Liver (tissue), 9 donors: ENCODE data around the gene EXOSC6. TPM values are rescaled to one million over a fixed set of nuclear protein-coding genes. Genes with fewer than 3 reads are reported as not detected.
"Not testable (repeated sequence)": the region's sequence is repeated elsewhere in the genome, so short reads cannot be mapped to it uniquely, and the experiment has no call there.

ENCODE experiments used
- DNase-seq: peaks from one replicate; pipeline ENCODE4 v3.0.0-alpha.2; 2017; ENCODE audit warnings: low spot score
- H3K27ac ChIP-seq, 2 donors: one replicate each; pipeline ENCODE4 v1.7.0; 2013; ENCODE audit warnings: inconsistent platforms in 2 of 2, low read length in 2 of 2, control low read depth in 1 of 2, low read depth in 1 of 2, mild to moderate bottlenecking in 1 of 2
- H3K27me3 ChIP-seq, 4 donors: one replicate each; pipeline versions ENCODE4 v1.6.1 to v1.7.0; 2013; ENCODE audit warnings: low read length in 3 of 4, inconsistent platforms in 1 of 4, mild to moderate bottlenecking in 1 of 4, moderate library complexity in 1 of 4; ENCODE audit not compliant: control insufficient read depth in 4 of 4, insufficient read depth in 4 of 4
- H3K36me3 ChIP-seq, 4 donors: one replicate each; pipeline versions ENCODE4 v1.6.1 to v1.7.0; 2013; ENCODE audit warnings: low read length in 3 of 4, mild to moderate bottlenecking in 3 of 4, low read depth in 1 of 4, moderate library complexity in 1 of 4; ENCODE audit not compliant: control insufficient read depth in 4 of 4, insufficient read depth in 3 of 4
- H3K4me1 ChIP-seq, 4 donors: one replicate each; pipeline versions ENCODE4 v1.6.1 to v1.7.0; 2013; ENCODE audit warnings: low read length in 3 of 4, mild to moderate bottlenecking in 3 of 4, moderate library complexity in 1 of 4; ENCODE audit not compliant: control insufficient read depth in 4 of 4, insufficient read depth in 4 of 4
- H3K4me3 ChIP-seq, 3 donors: one replicate each; pipeline versions ENCODE4 v1.6.1 to v1.7.0; 2013; ENCODE audit warnings: low read length in 3 of 3, control low read depth in 1 of 3, low read depth in 1 of 3, mild to moderate bottlenecking in 1 of 3
- H3K9ac ChIP-seq, 2 donors: one replicate each; pipeline ENCODE4 v1.7.0; 2013; ENCODE audit warnings: low read length in 2 of 2, mild to moderate bottlenecking in 2 of 2, moderate library complexity in 2 of 2, control low read depth in 1 of 2, low read depth in 1 of 2
- H3K9me3 ChIP-seq, 4 donors: one replicate each; pipeline versions ENCODE4 v1.6.1 to v1.7.0; 2013; ENCODE audit warnings: low read length in 3 of 4; ENCODE audit not compliant: control insufficient read depth in 4 of 4
- WGBS: extraction: QIAGEN DNeasy Blood & Tissue Kit; methylation state at CpG from one replicate; pipeline ENCODE4 v1.1.7; 2013; 5-methylcytosine and 5-hydroxymethylcytosine counted together
- polyA plus RNA-seq, 2 donors: library from polyadenylated mRNA; stranded (reverse) in 1 of 2; unstranded in 1 of 2; fragments of 200-250 nt in 1 of 2; fragments of >200 nt in 1 of 2; fragmentation: Nextera tagmentation in 1 of 2; extraction: Ambion mirVana in 1 of 2; gene quantifications; one replicate each; pipeline versions ENCODE4 v1.2.1 to v1.2.3, GENCODE V29; 2013 to 2015
- total RNA-seq, 2 donors: library from RNA; depleted of rRNA; stranded (reverse); fragments of >200 nt; gene quantifications; one replicate each; pipeline ENCODE4 v1.2.3, GENCODE V29; 2014
- donor health status: healthy.
- donor health status: healthy.
- donor health status: healthy.
- donor health status: healthy.
- donor health status: healthy.

Gene EXOSC6
- total and polyA plus RNA-seq, 4 donors: 3.7 to 16.4 (median 9.0) TPM

DNA sequence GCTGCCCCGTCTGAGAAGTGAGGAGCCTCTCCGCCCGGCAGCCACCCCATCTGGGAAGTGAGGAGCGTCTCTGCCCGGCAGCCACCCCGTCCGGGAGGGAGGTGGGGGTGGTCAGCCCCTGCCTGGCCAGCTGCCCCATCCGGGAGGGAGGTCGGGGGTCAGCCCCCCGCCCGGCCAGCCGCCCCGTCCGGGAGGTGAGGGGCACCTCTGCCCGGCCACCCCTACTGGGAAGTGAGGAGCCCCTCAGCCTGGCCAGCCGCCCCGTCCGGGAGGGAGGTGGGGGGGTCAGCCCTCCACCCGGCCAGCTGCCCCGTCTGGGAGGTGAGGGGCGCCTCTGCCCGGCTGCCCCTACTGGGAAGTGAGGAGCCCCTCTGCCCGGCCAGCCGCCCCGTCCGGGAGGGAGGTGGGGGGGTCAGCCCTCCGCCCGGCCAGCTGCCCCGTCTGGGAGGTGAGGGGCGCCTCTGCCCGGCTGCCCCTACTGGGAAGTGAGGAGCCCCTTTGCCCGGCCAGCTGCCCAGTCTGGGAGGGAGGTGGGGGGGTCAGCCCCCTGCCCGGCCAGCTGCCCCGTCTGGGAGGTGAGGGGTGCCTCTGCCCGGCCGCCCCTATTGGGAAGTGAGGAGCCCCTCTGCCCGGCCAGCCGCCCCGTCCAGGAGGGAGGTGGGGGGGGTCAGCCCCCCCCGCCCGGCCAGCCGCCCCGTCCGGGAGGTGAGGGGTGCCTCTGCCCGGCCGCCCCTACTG is 46.9 kb downstream of the EXOSC6 start:
- not testable (repeated sequence) for H3K4me3 ChIP-seq, H3K27me3 ChIP-seq, DNase-seq, H3K27ac ChIP-seq, H3K36me3 ChIP-seq, H3K9ac ChIP-seq, H3K9me3 ChIP-seq, H3K4me1 ChIP-seq
- 95% methylated on average over 43 of the region's 46 CpGs for WGBS

DNA sequence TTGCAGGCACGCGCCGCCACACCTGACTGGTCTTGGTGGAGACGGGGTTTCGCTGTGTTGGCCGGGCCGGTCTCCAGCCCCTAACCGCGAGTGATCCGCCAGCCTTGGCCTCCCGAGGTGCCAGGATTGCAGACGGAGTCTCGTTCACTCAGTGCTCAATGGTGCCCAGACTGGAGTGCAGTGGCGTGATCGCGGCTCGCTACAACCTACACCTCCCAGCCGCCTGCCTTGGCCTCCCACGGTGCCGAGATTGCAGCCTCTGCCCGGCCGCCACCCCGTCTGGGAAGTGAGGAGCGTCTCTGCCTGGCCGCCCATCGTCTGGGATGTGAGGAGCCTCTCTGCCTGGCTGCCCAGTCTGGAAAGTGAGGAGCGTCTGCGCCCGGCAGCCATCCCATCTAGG is 47.7 kb downstream of the EXOSC6 start:
- H3K27ac ChIP-seq, H3K9ac ChIP-seq, H3K27me3 ChIP-seq, H3K4me3 ChIP-seq, H3K36me3 ChIP-seq, H3K9me3 ChIP-seq, H3K4me1 ChIP-seq, DNase-seq: not testable (repeated sequence)
- 97% methylated on average over 19 of the region's 29 CpGs for WGBS

DNA sequence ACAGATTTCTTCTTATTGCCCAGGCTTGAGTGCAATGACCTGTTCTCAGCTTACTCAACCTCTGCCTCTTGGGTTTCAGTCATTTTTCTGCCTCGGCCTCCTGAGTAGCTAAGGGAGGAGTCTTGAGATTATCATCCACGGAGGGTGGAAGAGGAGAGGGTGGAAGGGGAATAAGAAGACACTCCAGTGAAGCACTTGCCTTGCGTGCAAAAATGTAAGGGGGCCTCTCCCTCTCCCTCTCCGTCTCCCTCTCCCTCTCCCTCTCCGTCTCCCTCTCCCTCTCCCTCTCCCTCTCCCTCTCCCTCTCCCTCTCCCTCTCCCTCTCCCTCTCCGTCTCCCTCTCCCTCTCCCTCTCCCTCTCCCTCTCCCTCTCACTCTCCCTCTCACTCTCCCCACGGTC is 48.2 kb downstream of the EXOSC6 start:
- not testable (repeated sequence) for DNase-seq, H3K27ac ChIP-seq, H3K4me3 ChIP-seq, H3K27me3 ChIP-seq, H3K9ac ChIP-seq, H3K36me3 ChIP-seq, H3K9me3 ChIP-seq, H3K4me1 ChIP-seq
- 74% methylated on average over 5 of the region's 7 CpGs for WGBS

DNA sequence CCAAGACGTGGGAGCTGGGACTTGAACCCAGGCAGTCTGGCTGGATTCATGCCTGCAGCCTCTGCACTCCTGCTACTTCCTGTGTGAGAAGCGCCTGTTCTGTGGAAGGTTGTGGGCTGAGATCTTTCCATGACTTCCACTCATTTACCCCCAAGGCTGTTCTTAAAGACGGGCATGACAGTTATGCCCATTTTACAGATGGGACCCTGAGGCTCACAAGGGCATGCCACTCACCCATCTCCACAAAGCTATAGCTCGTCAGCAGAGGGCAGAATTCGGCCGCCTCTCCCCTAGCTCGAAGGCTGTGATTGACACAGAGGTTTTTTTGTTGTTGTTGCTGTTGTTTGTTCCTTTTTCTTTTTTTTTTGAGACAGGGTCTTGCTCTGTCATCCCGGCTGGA is 51.7 kb downstream of the EXOSC6 start:
- WGBS: 89% methylated on average over 8 of the region's 8 CpGs
- not testable (repeated sequence) for H3K4me1 ChIP-seq, H3K9me3 ChIP-seq, H3K36me3 ChIP-seq, H3K27me3 ChIP-seq, H3K9ac ChIP-seq, H3K27ac ChIP-seq, DNase-seq, H3K4me3 ChIP-seq

DNA sequence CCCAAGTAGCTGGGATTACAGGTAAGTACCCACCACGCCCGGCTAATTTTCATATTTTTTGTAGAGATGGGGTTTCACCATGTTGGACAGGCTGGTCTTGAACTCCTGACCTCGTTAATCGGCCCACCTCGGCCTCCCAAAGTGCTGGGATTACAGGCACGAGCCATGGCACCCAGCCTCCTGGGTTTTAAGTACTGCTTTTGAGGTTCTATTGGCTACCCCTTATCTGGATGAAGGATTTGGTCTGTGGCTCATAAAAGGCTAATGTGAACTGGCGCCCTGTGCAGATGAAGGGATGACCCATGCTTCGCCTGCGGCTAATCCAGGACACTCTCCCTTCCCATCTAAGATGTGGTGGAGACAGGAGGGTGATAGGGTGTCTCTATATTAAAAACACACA is 52.6 kb downstream of the EXOSC6 start:
- not testable (repeated sequence) for H3K4me3 ChIP-seq, H3K27me3 ChIP-seq, DNase-seq, H3K4me1 ChIP-seq, H3K36me3 ChIP-seq, H3K27ac ChIP-seq, H3K9me3 ChIP-seq, H3K9ac ChIP-seq
- 93% methylated on average over 9 of the region's 9 CpGs for WGBS

DNA sequence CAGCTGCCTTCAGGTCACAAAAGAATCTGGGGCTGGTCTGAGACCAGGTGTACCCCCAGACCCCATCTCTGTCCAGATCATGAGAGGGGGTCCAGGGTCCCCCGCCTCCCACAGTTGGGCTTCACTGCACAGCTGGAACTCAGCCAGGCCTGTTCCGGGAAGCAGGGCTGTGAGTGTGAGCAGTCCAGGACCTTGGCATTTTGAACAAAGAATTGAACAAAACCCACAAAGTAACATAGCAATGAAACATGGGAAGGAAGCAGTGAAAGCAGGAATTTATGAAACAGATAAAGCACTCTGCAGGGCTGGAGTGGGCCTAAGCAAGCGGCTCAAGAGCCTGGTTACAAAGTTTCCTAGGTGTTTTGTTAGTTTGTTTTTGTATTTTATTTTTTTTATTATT is 53.1 kb downstream of the EXOSC6 start:
- not testable (repeated sequence) for DNase-seq, H3K9ac ChIP-seq, H3K27ac ChIP-seq, H3K4me3 ChIP-seq, H3K36me3 ChIP-seq, H3K9me3 ChIP-seq, H3K4me1 ChIP-seq, H3K27me3 ChIP-seq
- WGBS: 67% methylated on average over 3 of the region's 3 CpGs

DNA sequence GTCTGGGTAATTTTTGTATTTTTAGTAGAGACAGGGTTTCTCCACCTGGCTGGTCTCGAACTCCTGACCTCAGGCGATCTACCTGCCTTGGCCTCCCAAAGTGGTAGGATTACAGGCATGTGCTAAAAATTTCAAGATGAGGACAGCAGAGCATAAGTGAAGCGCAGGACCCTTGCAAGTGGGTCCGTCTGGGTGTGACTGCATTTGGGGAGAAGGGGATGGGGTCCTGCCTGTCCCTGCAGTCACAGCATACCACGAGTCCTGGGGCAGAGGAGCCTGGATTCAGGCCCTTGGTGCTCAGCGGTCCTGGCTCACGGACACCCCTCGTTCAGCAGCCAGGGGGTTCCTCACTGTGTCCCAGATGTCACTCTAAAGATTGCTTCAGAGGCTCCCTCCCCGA is 53.5 kb downstream of the EXOSC6 start:
- H3K27me3 ChIP-seq, H3K27ac ChIP-seq, DNase-seq, H3K4me3 ChIP-seq, H3K9ac ChIP-seq, H3K36me3 ChIP-seq, H3K4me1 ChIP-seq, H3K9me3 ChIP-seq: not testable (repeated sequence)
- WGBS: 89% methylated on average over 9 of the region's 9 CpGs

DNA sequence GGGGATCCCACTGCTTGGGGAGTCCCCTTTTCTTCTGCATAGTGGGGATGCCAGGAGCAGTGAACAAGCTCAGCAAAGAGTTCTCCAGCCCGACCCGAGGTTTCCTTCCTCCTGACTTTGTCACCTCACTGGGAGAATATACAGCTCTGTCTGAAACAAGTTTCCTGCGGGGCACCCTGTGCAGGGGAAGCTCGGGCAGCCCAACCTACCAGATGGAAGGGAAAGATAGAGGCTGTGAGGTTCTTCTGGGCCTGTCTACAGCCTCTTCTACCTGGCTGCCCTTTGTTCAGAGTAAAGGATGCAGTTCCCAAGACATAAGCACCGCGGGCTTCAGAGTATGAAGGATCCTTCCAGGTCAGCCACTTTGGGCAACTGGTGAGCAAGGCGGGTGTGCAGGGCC is 54.1 kb downstream of the EXOSC6 start:
- not testable (repeated sequence) for DNase-seq, H3K4me3 ChIP-seq, H3K36me3 ChIP-seq, H3K9ac ChIP-seq, H3K9me3 ChIP-seq, H3K27me3 ChIP-seq, H3K27ac ChIP-seq, H3K4me1 ChIP-seq
- WGBS: 76% methylated on average over 7 of the region's 7 CpGs
